RWPE2 (cell line): ENCODE data around the gene PCK1.

ENCODE experiments used
- ATAC-seq: fragments of 200-7000 bp; cut with Tn5 transposase; 3 replicates; pipeline ENCODE4 v1.9.1; 2021; ENCODE audit warnings: low read depth
- DNase-seq: peaks from one replicate; pipeline ENCODE4 v3.0.0-alpha.2; 2020; ENCODE audit warnings: low spot score
- H3K27ac ChIP-seq: fragments of 450-650 bp; 2 replicates; pipeline ENCODE4 v1.5.1; 2017; ENCODE audit warnings: mild to moderate bottlenecking; ENCODE audit not compliant: poor library complexity, severe bottlenecking
- H3K27me3 ChIP-seq: fragments of 250-450 bp; sonication (Bioruptor Pico); 2 replicates; pipeline ENCODE4 v1.5.1; 2021; ENCODE audit warnings: mild to moderate bottlenecking, moderate library complexity; ENCODE audit not compliant: insufficient read depth, poor library complexity, severe bottlenecking
- H3K36me3 ChIP-seq: fragments of 250-450 bp; sonication (Bioruptor Pico); 2 replicates; pipeline ENCODE4 v1.5.1; 2020; ENCODE audit warnings: low read depth, mild to moderate bottlenecking, moderate library complexity
- H3K4me1 ChIP-seq: fragments of 250-450 bp; sonication (Bioruptor Pico); 2 replicates; pipeline ENCODE4 v1.5.1; 2021; ENCODE audit warnings: mild to moderate bottlenecking, moderate library complexity; ENCODE audit not compliant: insufficient read depth, poor library complexity, severe bottlenecking
- H3K4me3 ChIP-seq: fragments of 250-450 bp; sonication (Bioruptor Pico); 2 replicates; pipeline ENCODE4 v1.5.1; 2021; ENCODE audit warnings: mild to moderate bottlenecking, moderate library complexity; ENCODE audit not compliant: severe bottlenecking
- H3K9me3 ChIP-seq: fragments of 250-450 bp; sonication (Bioruptor Pico); 2 replicates; pipeline ENCODE4 v1.5.1; 2021; ENCODE audit warnings: mild to moderate bottlenecking, moderate library complexity; ENCODE audit not compliant: severe bottlenecking
- CTCF ChIP-seq: fragments of 450-650 bp; IDR thresholded peaks from one replicate; pipeline ENCODE4 v1.5.1; 2017; ENCODE audit warnings: mild to moderate bottlenecking, moderate library complexity; ENCODE audit not compliant: poor library complexity, severe bottlenecking

PCK1 gene

GRCh38 chr20:57558614-57559288 lies 2.2 kb upstream of the PCK1 start:
- Histone ChIP-seq H3K36me3 (no peaks in the 10 kb centered on the region), H3K4me1 (no peaks in the 10 kb centered on the region), H3K9me3 (no peaks in the 10 kb centered on the region), H3K27me3 (peaks cover 92% of the 10 kb centered on the region), H3K27ac (no peak overlapping the region), H3K4me3 (no peak overlapping the region)
- TF ChIP-seq CTCF = no peak
- no peak for ATAC-seq
- DNase-seq = peak; percentile 66

- no peak for TF ChIP-seq CTCF
- ATAC-seq = no peak
- H3K4me3 ChIP-seq = no peak overlapping the region
- H3K9me3 ChIP-seq = no peaks in the 10 kb centered on the region
- peaks cover 93% of the 10 kb centered on the region for H3K27me3 ChIP-seq
- DNase-seq = no peak
- H3K4me1 ChIP-seq = no peaks in the 10 kb centered on the region
- no peaks in the 10 kb centered on the region for H3K36me3 ChIP-seq
- H3K27ac ChIP-seq = no peak overlapping the region
These were observed 1.6 kb upstream of the PCK1 start for GRCh38 chr20:57559289-57559634.

GRCh38 chr20:57559658-57560553 lies 1.0 kb upstream of the PCK1 start:
- Histone ChIP-seq H3K4me1 (no peaks in the 10 kb centered on the region), H3K9me3 (no peaks in the 10 kb centered on the region), H3K27ac (no peak overlapping the region), H3K27me3 (peaks cover 93% of the 10 kb centered on the region), H3K36me3 (no peaks in the 10 kb centered on the region), H3K4me3 (no peak overlapping the region)
- ATAC-seq = no peak
- no peak for TF ChIP-seq CTCF
- DNase-seq = peak; percentile 64

- no peaks in the 10 kb centered on the region for H3K36me3 ChIP-seq
- no peak overlapping the region for H3K27ac ChIP-seq
These were observed 708 bp downstream of the PCK1 start for GRCh38 chr20:57561356-57562279.

More at GRCh38 chr20:57561356-57562279, 708 bp downstream of the PCK1 start:
- peaks cover 93% of the 10 kb centered on the region for H3K27me3 ChIP-seq
- no peaks in the 10 kb centered on the region for H3K4me1 ChIP-seq
- H3K4me3 ChIP-seq = no peak overlapping the region
- peak; percentile 73 for DNase-seq
- TF ChIP-seq CTCF = no peak
- no peak for ATAC-seq
- H3K9me3 ChIP-seq = no peaks in the 10 kb centered on the region
